G401 (cell line): ENCODE results near the gene CAD. TPM values are rescaled to one million over a fixed set of nuclear protein-coding genes. Genes with fewer than 3 reads are reported as not detected.
"Not testable (repeated sequence)": the region's sequence is repeated elsewhere in the genome, so short reads cannot be mapped to it uniquely, and the experiment has no call there.

Experiments used
- DNase-seq: peaks from one replicate; pipeline ENCODE4 v3.0.0-alpha.2; 2015; ENCODE audit warnings: low spot score
- in situ Hi-C: cut with HindIII; loops from 2 replicates; pipeline ENCODE4 v1.10.0; 2016; ENCODE audit warnings: low sequenced_read_pairs, mixed read lengths
- total RNA-seq: library from RNA; depleted of rRNA; stranded (reverse); fragments of >200 nt; shearing (Covaris generic); gene quantifications from 2 replicates; pipeline ENCODE4 v1.2.3, GENCODE V29; 2014

Gene CAD
- total RNA-seq, 1 experiment from 2014 or later: 69.6 TPM

DNA sequence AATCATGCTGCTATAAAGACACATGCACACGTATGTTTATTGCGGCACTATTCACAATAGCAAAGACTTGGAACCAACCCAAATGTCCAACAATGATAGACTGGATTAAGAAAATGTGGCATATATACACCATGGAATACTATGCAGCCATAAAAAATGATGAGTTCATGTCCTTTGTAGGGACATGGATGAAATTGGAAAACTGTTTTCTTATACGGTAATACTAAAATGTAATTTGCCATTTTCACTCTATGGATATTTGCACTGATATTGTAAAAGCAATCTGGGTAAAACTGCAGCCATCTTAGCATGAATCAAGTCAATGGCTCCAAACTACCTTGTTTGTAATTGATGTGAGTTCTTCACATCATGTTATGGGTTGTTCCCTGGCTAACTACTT, 21.4 kb upstream of the CAD start:
- DNase-seq, in situ Hi-C loops: not testable (repeated sequence)

DNA sequence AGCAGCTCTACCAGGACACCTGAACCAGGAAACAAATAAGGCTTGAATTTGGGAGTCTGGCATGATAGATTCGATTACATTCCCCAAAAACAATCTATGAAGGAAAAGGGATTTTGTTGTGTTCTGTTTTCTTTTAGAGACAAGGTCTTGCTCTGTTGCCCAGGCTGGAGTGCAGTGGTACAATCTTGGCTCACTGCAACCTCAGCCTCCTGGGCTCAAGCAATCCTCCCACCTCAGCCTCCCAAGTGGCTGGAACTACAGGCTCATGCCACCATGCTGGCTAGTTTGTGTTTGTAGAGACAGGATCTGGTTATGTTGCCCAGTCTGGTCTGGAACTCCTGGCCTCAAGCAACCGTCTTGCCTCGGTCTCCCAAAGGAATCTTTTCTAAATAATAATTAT, 19.1 kb upstream of the CAD start:
- in situ Hi-C loops, DNase-seq: not testable (repeated sequence)

DNA sequence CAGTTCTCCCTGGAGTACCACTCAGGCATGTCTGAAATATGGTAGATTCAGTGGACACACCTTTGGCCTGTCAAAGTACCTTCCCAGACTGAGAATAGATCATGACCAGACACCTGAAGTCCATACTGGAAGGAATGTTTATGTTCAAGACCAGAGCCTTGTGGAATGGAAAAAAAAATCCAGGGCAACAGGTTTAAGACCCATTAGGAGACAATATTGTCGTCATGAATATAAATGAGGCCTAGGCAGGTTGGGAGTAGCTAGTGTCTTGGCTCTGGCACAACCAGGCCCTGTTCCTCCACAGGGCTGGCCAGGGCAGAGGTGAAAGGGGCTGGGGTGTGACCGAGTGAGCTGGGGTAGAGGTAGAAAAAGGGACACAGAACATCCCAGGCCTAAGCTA, 18.5 kb upstream of the CAD start:
- in situ Hi-C loops: no loop called here
- no peak for DNase-seq

DNA sequence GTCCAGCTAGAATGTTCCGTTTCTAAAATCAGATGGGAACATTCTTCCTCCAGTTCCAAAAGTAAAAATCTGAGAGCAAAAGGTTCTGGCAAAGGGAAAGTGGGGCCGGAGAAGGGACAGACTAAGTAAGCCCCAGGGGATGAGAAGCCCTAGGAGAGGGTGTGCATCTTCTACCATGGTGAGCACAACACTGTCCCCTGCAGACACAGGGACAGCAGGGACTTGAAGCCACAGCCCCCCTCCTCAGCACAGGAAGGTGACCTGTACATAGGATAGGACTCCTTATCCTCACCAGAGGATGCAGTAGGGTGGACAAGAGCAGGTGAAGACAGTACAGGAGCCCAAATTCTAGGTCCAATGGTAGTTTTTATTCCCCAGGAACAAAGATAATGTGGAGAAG, 17.9 kb upstream of the CAD start:
- no peak for DNase-seq
- in situ Hi-C loops: no loop called here

DNA sequence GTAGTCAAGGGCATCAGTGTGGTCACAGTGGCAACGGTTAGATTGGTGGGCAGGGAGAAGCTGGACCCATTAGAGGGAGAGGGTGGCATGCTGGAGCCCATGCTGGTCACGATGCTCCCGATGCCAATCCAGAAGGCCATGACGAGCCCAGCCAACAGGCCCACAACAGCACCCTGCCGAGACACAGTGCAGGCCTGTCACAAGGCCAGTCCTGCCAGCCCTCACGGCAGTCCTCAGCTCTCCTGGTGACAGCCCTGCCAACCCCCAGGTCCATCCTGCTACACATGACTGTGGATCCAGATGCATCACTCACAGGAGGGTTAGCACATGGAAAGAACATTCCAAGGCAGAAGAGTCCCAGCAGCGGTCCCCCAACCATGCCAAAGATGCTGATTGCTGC, 15.5 kb upstream of the CAD start:
- in situ Hi-C loops: no loop called here
- DNase-seq: no peak

DNA sequence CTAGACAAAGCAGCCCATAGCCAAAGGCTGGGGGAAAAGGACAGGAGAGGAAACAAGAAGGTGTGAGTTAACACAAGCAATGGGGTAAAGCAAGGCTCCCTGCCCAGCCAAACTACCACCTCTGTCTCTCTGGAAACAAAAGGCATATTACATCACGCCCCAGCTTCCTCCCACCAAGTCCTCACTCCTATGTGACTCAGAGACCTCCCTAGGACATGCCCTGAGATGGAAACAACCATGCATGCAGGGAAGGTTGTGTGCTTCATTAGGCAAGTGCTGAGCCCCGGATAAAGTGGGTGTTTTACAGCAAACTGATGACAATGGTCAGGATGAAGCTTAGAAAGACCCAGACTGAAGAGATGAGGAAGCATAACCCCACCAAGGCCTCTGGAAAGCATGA, 14.3 kb upstream of the CAD start:
- DNase-seq: no peak
- in situ Hi-C loops: no loop called here

DNA sequence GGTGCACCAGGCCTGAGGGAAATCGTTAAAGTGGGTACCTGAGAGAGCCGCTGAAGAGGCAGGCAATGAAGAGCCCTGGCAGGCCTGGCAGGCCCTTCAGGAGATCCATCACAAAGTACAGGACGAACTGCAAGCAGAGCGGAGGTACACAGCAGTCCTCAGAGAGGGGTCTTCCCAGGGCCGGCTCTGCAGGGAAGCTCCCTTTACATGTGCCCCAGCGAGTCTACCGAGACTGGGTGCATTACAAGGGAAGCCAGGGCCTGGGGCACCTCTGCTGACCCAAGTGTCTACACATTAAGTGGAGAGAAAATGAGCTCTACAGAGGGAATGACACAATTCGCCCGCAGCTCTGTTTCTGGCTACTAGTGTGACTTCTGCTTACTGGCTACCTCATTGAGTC, 13.4 kb upstream of the CAD start:
- in situ Hi-C loops: no loop called here
- DNase-seq: no peak

DNA sequence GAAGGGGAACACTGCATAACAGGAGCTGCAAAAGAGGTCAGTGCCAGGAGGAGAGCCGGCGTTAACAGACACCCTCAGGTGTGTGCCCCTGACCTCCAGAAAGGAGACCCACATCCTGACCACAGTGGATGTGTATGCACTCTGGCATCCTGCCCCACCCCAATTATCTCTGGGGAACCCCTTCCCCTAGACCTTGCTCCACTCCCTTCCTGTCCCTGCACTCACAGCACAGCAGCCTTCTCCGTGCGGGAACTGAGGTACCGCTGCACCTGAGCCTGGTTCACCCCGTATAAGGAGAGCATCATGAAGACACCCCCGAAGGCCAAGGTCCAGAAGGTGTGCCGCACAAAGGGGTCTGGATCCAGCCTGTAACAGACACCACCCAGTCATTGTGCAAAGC, 12.6 kb upstream of the CAD start:
- DNase-seq: no peak
- in situ Hi-C loops: no loop called here

DNA sequence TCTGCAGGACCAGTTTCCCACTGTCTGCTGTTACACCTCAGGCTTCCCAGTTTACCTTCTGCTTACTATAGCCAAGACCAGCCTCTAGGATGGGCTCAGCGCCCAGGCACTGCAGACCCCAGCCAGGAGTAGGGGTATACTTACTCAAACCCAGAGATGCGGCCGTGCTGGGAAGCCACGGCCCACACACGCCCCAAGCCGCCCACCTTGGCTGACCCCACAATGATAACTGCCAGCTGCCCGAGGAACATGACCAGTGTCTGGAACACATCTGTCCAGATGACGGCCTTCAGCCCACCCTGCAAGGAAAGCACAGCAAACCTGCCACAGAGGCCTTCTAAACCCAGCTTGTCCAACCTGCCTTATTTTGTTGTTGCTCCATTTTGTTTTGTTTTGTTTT, 12.0 kb upstream of the CAD start:
- in situ Hi-C loops: no loop called here
- DNase-seq: no peak

DNA sequence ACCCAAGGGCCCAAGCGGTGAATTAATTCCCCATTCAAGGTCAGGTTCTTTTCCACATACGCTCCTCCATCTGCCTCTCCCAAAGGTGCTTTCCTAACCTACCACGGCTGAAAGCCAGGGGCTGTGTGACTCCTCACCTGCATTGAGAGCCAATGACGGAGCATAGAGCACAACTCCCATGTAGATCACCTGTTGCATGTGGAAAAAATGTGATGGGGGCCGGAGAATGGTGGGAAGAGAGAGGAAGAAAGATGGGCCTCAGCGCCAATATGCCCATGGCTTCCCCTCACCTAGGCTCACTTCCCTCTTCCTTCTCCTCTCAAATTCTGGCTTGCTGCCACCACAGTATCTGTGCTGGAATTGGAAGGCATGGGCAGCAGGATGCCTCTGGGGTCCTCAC, 10.8 kb upstream of the CAD start:
- in situ Hi-C loops: no loop called here
- no peak for DNase-seq

DNA sequence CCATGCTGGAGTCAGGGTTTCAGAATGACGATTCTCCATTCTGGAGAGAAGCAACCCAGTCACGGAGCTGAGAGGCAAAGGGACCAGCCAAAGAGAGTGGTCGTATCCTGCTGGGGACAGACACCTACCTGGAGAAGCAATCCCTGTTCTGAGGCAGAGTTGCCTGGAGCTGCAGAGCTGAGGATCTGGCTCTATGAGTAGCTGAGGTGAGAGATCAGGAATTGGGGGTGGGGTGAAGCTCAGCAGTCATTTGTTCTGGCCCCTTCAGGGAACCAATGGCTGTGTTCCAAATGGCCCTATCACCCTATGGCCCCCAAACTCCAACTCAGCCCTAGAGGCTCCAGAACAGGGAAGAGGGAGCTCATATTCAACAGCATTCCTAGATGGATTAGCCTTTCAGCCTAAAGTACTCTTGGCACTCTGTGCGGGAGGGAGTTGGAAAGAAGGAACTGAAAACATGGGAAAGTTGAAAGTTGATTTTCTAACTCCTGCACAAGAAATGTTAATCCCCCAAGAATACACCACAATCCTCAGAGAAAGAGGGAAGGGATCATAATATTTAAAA, 8.6 kb upstream of the CAD start:
- in situ Hi-C loops: no loop called here
- no peak for DNase-seq

DNA sequence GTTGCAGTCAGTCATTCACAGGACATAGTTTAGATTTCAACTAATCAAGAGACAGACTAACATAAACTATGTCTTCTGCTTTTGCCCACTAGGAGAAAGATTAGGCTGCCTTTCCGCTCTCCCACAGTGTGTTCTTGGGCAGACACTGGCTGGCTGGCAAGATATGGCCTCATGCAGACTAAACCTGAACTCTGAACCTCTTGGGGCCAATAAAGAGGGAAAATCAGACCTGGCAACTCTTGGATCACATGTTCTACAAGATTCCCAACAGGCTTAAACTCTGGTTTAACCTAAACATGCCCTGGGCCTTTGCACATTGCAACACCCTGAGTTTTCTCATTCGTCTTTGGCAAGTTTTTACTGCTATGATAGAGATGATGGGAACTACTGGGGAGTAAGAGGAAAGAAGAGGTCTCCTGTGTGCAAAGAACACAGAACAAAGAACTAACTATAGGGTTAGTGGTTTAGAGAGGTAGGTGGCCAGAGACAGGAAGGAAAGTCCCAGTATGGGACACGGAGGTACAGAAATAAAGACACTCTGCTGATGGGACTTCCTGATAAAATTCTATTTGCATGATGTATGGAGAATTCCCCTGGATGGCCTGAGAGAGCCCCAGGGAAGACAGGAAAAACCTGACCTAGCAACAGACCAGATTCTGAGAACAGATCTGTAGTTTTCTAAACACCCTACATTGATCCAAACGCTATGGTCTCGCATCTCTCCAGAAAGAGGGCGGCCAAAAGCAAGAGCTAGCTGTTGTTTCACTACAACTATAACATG, 7.4 kb upstream of the CAD start:
- no peak for DNase-seq
- in situ Hi-C loops: no loop called here

DNA sequence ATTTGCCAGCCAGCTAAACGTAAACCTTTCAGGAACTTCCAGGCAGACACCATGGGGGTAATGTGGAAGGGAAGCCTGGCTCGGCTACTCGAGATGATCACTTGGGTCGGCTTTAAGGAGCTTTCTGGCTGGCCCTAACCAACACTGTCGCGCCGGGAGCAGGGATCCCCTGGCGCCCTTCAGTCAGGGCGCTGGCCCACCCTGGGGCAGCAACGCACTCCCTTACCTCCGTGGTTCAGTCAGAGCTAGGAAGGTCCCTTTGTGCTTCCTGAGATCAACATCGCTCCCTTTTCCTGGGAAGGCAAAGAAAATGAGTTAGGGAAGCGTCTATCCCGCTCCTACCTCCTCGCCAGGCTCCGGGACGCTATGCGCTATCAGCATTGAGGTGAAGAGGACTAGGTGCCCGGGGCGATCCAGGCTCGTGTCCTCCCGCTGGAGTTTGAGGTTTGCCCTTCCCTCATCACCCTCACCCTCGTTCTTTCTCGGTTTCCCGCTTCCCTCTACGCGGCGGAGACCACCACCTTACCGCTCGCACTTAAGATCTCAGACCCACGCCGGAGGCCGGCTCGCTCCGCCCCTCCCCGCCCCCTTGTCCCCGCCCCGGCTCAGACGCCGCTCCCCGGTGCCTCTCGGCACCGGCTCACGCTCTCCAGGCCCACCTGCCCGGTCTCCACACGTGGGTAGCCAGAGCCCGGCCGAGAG, 5.8 kb upstream of the CAD start:
- in situ Hi-C loops: no loop called here
- DNase-seq: no peak

DNA sequence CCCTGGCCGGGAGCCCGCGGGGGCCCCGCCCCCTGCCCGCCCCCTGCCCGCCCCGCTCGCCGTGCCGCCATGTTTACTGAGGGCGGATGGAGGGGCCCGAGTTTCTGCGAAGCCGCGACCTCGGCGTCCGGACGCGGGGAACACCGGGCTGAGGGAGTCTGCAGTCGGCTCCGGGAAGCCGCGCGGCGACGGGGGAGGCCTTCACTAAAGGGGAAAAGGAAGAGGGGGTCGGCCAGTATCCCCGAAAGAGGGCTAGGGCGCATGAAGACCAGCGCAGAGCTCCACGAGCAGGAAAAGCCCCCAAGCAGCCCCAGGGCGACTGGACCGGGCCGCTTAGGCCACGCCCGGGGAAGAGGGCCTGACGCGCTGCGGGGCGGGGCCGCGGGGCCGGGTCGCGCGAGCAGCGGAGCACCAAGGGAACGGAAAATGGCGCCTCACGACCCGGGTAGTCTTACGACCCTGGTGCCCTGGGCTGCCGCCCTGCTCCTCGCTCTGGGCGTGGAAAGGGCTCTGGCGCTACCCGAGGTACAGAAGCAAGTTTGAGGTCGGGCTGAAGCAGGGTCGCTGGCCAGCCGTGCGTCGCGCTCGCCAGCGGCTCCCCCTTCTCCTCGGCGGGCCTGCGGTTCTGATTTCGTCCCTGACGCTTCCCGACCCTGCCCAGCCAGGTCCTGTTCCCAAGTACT, 5.1 kb upstream of the CAD start, which contains the start of the genes ATRAID and SLC5A6:
ATRAID (plus strand) TSS at position 99 of the 683 bp plus-strand sequence; CDS start at position 427, 328 bp downstream.
SLC5A6 (minus strand) TSS at position 326 of the 683 bp plus-strand sequence. CDS start 4,618 bp downstream, outside the sequence.
- peak; percentile 88 for DNase-seq
- in situ Hi-C loops: no loop called here

DNA sequence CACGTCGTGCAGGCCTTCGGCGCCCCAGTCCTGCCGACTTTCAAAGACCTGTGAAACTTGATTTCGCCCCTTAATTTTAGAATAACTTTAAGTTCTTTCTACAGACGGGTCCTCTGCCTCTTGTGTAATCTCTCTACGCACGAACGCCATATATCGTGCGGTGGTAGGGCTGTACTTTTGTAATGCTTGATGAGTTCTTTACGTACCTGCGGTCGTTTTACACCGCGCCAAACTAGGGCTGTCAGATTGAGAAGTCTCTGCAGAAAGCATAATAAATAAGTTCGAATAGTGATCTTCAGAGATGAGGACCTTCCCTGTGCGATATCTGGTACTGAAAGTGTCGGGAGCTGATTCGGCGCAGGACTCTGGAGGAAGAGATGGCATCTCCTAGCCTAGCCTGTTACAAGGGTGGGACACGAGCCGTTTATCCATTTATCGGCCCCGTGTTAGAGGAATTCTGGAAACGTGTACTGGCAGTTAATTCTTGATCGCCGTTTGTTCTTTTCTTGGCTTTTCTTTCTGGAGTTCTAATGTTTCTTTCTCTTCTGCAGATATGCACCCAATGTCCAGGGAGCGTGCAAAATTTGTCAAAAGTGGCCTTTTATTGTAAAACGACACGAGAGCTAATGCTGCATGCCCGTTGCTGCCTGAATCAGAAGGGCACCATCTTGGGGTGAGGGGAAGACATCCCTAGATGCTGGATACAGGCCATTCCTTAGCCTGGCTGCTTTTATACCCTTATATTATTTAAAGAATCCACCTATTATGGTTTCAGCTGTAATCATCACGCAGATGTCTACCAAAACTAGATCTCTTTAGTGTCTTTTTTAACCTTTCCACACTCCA, 4.3 kb upstream of the CAD start:
- in situ Hi-C loops: no loop called here
- no peak for DNase-seq

DNA sequence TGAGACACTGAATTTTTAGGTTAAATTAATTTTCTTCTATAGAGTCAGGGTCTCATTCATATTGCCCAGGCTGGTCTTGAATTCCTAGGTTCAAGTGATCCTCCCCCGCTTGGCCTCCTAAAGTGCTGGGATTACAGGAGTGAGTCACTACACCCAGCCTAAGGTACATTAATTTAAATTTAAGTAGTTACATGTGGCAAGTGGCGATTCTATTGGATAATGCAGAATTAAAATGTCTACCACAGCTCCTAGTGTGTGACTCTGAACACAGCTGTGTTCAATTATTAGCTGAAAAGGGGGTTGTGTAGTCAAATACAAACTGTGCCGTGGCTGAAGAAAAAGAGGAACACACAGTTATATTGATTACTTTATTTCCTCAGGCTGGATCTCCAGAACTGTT, 2.2 kb upstream of the CAD start:
- DNase-seq: no peak
- in situ Hi-C loops: no loop called here

DNA sequence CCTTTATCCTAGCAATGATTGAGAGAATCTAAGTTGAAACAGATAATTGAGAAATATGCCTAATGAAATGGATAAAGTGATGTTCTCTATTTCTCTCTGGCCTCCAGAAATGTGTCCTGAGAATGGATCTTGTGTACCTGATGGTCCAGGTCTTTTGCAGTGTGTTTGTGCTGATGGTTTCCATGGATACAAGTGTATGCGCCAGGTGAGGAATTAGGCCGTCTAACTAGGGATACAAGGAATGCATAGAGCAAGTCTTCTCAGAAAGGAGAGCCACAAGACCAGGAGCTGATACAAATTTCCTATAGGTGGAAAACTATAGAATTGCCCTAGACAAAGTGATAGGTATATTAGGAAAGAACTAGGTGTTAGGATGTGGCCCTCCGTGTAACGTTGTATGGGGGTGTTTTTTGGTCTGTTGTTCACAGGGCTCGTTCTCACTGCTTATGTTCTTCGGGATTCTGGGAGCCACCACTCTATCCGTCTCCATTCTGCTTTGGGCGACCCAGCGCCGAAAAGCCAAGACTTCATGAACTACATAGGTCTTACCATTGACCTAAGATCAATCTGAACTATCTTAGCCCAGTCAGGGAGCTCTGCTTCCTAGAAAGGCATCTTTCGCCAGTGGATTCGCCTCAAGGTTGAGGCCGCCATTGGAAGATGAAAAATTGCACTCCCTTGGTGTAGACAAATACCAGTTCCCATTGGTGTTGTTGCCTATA, 592 bp upstream of the CAD start:
- in situ Hi-C loops: no loop called here
- no peak for DNase-seq

DNA sequence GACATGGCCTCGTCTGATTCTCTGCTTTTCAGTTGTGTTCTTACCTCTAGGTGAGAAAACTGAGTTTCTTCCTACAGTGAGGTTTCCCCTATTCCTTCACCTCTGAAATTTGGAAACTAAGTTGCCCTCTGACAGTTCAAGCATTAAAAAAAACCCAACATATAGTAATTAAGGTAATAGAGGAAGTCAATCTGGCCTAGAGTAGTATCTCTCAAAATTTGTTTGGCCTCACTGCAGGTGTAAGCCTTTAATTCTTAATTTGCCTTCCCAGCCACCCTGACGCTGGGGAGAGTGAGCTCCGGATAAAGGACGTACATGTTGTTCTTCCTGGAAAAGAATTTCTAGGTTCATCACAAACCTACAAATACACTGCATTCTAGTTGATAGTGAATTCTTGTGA, 1.4 kb downstream of the CAD start:
- in situ Hi-C loops: no loop called here
- DNase-seq: no peak
